CD4-positive, alpha-beta T cell treated with Interleukin-12 subunit alpha and Interleukin-12 subunit beta, for 1 hour (primary cell): ENCODE measurements around the gene HERC4.
"Not testable (repeated sequence)": the region's sequence is repeated elsewhere in the genome, so short reads cannot be mapped to it uniquely, and the experiment has no call there.

Experiments used
- DNase-seq: peaks from one replicate; pipeline ENCODE4 v3.0.0-alpha.2; 2020

Gene HERC4

DNA sequence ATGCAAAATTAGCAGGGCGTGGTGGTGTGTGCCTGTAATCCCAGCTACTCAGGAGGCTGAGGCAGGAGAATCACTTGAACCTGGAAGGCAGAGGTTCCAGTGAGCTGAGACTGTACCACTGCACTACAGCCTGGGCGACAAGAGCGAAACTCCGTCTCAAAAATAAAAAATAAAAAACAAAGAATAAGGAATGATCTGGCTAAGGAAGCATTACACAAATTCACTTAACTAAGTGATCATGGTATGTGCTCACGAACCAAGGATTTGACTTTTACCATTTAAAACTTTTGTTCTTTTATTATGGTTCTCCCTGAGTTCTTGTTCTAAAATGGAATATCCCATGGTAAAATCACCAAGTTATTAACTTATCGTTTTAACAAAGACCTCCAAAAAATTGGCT lies 119.5 kb downstream of the HERC4 start:
- no peak for DNase-seq

DNA sequence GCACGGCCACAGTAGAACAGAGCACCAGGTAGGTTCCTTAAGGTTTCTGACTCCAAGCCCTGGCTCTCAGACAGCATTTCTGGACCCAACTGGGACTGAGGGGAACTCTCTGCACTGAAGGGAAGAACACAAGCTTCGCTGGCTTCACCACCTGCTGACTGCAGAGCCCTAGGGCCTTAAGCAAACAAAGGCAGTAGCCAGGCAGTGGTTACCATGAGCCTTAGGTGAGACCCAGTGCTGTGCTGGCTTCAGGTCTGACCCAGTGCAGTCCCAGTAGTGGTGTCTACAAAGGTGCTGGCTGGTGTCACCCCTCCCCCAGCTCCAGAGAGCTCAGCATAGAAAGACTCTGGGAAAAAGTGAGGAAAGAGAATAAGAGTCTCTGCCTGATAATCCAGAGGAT lies 131.2 kb downstream of the HERC4 start:
- no peak for DNase-seq

DNA sequence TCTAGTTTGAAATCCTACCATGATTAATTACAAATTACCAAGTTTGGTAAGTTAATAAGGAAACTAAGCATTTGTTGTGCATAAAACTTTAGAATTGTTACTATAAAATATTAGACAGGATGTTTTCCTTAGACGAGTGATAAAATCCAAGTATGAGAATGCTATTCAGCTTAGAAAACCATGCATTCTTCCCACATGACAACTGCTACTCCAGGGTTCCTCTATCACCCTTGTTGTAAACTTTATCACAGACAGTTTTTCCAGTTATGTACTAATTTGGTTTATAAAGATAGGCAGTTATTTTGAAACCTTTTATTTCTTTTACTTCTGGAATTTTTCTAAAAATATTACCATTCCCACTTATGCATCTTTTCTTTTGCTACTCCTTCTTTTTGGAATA lies 138.7 kb downstream of the HERC4 start:
- DNase-seq: no peak

DNA sequence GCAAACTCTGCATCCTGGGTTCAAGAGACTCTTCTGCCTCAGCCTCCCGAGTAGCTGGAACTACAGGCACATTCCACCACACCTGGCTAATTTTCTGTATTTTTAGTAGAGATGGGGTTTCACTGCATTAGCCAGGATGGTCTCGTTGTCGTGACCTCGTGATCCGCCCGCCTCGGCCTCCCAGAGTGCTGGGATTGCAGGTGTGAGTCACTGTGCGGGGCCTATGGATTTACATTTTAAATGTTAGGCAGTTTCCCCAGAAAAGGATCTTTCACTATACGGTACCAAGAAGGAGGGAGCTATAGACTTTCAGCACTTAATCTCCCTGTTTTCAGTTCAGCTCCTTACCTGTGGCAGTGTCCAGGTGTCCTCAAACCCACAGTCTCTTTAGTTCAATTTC lies 139.9 kb downstream of the HERC4 start:
- no peak for DNase-seq

DNA sequence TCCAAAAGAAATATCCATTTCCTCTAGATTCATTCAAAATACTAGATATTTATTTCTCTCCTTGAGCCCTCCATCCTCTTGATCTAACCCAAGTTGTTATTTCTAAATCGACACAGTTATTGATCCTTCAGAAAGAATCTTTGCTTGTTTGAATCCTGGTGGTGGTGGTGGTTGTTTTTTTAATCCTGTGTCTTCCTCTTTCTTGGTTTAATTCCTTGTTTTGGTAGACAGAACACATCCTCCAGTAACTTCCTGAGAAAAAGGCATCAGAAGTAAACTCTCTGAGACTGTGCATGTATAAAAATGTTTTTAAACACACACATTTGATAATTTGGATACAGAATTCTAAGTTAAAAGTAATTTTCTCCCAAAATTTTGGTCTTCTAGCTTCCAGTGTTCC lies 140.7 kb downstream of the HERC4 start:
- no peak for DNase-seq

DNA sequence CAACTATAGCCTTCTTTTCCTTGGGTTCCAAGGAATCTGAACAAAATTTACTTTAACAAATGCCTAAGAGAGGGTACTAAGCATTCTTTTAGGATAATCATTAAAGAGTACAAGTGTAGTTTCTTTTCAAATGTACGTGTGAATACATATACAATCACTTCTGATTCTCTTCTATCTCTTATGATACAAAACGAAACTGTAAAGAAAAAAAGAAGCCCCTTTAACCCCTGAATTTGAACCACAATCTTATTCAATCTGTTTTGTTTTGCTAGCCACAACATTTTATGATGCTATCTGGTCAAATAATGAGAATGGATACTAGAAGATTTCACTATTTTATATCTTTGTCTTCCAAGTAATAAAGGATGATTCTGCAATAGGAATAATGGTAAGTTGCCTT lies 141.9 kb downstream of the HERC4 start:
- no peak for DNase-seq

DNA sequence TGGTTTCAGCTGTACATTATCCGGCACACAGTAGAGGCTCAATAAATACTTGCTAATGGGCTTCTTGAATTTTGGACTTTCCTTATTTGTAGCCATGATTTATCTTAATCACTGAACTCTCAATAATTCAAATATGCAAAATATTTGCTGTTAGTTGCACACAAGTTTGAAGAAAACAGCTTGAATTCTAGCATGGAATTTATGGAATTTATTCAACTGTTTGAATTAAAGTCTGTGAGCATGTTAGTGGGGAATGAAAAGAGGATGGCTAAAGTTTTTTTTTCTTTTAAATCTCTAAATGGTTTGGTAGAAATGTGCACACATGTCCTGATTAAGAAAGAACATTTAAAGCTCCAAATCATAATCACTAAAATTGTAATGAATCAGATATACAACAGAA lies 148.1 kb downstream of the HERC4 start:
- DNase-seq: no peak

DNA sequence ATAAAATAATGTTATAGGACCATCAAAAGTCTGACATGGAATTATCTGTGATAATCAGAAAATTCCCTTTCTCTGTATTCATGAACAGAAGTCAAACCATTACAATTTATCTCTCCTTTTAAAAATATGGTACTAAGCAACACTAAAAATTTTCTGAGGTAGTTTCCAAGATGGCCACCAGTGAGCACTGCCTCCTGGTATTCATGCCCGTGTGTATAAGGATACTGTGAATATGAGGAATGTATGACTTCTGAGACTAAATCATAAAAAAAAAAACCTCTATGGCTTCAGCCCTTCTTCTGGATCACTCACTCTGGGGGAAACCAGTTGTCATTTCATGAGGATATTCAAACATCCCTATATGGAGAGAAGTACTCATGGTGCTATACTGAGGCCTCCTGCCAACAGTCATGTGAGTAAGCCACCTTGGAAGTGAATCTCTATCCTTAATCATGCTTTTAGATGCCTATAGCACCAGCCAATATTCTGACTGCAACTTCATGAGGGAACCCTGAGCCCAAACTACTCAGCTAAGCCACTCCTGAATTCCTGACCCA lies 149.6 kb downstream of the HERC4 start:
- DNase-seq: no peak

DNA sequence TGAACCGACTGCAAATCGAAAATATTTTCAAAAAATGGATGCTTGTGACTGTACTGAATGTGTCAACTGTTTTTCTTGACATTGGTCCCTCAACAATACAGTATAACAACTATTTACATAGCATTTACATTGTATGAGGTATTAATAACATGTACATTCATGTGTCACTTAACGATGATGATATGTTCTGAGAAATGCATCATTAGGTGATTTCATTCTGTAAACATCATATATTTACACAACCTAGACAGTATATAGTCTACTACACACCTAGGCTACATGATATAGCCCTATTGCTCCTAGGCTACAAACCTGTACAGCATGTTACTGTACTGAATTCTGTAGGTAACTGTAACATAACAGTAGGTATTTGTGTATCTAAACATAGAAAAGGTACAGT lies 150.9 kb downstream of the HERC4 start:
- no peak for DNase-seq

DNA sequence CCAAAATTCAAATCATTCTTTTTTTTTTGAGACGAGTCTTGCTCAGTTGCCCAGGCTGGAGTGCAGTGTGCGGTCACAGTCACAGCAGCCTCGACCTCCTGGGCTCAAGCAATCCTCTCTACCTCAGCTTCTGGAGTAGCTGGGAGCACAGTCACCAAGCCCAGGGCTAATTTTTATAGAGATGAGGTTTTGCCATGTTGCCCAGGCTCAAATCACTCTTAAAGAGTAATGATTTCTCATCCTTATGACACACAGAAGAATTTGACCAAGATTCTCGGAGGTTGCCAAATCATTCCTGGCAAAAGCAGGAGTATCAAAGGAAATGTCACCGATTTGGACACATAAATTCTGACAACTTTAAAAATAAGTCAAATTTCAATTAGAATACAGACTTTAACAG lies 151.5 kb downstream of the HERC4 start:
- no peak for DNase-seq

DNA sequence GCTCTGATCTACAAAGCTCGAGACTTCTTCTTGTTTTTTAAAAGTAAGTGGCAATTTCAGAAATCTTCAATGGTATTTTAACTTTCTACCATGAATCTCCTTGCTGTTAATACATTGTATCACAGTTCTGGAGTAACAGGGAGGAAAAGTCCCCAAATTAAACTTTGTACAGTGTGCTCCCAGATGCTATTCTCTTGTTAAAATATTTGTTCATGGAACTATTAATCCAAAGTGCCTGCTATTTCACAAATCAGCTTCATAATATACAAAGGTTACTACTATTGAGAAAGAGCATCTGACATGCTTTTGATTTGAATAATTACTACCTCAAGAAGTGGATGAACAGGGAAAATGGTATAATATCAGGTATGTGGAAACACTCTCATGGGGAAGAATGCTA lies 154.0 kb downstream of the HERC4 start:
- no peak for DNase-seq

DNA sequence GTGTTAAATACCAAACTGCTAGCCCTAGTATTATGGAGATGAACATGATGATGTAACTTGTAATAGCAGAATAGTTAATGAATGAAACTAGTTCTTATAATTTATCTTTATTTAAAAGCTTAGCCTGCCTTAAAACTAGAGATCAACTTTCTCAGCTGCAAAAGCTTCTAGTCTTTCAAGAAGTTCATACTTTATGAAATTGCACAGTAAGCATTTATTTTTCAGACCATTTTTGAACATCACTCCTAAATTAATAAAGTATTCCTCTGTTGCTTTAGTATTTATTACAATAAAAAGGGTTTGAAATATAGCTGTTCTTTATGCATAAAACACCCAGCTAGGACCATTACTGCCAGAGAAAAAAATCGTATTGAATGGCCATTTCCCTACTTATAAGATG lies 157.4 kb downstream of the HERC4 start:
- no peak for DNase-seq

DNA sequence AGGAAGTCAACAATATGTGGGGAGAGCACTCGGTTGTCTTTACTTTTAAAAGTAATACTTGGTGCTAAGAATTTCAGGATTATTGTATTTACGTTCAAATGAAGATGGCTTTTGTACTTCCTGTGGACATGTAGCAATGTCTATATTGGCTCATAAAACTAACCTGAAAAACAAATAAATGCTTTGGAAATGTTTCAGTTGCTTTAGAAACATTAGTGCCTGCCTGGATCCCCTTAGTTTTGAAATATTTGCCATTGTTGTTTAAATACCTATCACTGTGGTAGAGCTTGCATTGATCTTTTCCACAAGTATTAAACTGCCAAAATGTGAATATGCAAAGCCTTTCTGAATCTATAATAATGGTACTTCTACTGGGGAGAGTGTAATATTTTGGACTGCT lies 157.9 kb downstream of the HERC4 start:
- DNase-seq: no peak

DNA sequence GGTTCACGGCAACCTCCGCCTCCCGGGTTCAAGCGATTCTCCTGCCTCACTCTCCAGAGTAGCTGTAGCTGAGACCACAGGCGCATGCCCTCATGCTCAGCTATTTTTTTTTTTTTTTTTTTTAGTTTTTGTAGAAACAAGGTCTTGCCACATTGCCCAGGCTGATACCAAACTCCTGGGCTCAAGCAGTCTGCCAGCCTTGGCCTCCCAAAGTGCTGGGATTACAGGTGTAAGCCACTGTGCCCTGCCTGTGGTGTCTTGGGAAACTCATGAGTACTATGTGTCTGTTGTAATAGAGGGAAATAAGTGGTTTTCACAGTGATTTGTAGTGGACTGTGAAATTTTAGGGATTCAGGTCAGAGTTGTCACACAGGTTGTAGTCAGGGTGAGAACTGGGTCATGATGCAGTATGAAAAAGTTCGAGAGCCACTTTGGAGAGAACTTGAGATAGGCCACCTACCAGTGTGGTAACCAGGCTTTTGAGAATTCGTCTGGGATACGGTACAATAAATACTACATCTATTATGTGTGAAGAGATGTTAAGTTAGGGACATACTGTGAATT lies 160.2 kb downstream of the HERC4 start:
- no peak for DNase-seq

DNA sequence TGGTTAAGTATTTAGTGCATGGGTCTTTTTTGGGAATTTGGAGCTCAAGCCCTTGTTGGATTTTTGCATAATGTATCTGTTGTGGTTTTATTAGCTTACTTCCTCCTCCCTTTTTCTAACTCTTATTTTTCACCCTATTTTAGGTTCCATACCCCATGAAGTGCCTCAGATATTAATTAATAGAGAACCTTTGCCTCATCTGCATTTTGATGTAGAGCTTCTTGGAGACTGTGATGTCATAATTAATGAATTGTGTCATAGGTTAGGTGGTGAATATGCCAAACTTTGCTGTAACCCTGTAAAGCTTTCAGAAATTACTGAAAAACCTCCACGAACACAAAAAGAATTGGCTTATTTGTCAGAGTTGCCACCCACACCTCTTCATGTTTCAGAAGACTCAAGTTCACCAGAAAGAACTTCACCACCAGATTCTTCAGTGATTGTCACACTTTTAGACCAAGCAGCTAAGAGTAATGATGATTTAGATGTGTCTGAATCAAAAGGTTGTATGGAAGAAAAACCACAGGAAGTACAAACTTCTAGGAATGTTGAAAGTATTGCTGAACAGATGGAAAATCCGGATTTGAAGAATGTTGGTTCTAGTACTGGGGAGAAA lies 162.6 kb downstream of the HERC4 start:
- no peak for DNase-seq

DNA sequence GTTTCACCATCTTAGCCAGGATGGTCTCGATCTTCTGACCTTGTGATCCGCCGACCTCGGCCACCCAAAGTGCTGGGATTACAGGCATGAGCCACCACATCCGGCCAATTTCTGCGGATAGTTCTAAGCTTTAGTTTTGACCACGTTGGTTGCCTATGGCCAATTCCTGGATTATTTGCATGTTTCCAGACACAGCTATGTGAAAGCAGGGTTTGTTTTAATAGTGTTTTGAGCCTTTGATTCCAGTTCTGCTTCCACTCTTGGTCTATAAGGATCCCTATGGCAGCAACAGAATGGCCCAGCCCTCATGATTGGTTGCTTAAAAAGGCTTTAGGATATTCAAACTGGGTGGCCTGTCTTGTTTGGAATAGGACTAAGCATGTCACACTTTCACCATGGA lies 171.5 kb downstream of the HERC4 start:
- no peak for DNase-seq

DNA sequence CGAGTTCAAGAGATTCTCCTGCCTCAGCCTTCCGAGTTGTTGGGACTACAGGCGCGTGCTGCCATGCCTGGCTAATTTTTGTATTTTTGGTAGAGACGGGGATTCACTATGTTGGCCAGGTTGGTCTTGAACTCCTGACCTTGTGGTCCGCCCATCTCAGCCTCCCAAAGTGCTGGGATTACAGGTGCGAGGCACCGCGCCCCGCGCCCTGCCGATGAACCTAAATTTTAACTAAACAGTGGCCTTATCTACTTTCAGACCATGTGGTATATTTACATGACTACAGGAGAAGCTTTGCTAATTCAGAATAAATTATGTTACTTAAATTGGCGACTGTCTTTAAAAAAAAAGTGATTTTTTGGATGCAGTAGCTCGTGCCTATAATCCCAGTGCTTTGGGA lies 181.4 kb downstream of the HERC4 start:
- DNase-seq: no peak

DNA sequence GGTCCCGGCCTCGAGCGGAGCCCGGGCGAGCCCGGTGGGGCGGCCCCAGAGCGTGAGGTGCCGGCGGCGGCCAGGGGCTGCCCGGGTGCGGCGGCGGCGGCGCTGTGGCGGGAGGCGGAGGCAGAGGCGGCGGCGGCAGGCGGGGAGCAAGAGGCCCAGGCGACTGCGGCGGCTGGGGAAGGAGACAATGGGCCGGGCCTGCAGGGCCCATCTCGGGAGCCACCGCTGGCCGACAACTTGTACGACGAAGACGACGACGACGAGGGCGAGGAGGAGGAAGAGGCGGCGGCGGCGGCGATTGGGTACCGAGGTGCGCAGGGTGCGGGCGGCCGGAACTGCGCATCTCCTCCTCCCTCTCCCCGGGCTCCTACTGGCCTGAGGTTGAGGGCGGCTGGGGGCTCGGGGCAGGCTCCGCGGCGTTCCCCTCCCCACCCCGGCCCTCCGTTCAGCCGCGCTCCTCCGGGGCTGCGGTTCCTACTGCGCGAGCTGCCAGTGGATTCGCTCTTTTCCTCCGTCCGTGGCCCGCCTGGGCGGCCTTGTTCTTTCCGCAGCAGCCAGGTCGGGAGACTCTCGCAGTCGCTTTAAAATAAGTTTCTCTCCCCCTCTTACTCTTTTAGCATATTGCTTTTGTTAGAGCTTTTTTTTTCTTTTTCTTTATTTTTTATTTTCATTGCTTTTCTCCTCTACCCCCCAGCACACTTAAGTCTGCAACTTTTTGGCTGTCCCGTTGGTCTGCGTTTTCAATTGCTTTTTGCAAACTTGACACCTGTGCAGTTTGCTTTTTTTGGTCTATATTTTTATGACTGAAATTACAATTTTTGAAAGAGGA lies 190.0 kb downstream of the HERC4 start:
- peak; percentile 82 for DNase-seq

DNA sequence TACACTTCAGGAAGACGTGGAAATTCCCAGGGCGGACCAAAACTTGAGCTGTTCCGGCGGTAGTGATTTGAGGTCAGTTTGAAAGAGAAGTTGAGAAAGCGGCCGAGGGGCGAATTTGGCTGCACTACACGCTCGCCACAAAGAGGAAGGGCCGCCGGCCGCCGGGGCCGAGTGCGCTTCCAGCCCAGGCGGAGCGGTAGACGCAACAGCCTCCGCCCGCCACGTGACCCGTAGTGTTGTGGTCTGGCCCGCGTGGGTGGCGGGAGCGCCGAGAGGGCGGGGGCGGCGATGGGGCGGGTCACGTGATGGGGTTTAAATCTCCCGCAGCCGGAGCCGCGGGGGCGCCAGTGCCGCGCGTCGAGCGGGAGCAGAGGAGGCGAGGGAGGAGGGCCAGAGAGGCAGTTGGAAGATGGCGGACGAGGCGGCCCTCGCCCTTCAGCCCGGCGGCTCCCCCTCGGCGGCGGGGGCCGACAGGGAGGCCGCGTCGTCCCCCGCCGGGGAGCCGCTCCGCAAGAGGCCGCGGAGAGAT lies 190.7 kb downstream of the HERC4 start, which contains the start of gene SIRT1:
Gene SIRT1, plus strand, starts transcription at position 344 of the 529 bp plus-strand sequence. Its CDS starts 66 bp downstream, at position 410.
- DNase-seq: peak; percentile 95

DNA sequence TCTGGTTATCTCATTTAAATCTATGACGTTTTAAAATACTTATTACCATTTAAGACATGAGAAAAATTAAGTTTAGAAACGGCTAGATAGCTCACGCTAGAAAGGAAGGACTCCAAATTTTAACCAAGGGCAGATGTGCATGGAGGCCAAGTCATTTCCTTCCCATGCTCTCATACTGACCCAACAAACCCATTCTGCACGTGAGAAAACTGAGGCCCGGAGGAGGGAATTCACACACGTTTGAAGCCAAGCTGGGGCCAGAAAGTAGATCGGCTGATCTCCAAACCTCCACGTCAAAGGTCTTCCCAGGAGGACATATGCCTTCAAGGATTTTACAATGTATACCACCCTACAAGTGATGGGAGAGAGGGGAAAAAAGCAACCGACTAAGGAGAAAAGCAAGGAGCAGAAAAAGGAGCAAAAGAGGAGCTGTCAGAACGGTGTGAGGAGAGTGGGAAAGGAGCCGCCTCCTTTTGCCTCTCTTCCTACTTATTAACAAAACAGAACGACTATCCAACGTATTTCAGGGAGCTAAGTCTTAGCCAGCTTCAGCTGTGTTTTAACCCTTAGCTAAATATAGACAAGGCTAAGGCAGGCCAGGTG lies 191.3 kb downstream of the HERC4 start:
- DNase-seq: peak; percentile 5

DNA sequence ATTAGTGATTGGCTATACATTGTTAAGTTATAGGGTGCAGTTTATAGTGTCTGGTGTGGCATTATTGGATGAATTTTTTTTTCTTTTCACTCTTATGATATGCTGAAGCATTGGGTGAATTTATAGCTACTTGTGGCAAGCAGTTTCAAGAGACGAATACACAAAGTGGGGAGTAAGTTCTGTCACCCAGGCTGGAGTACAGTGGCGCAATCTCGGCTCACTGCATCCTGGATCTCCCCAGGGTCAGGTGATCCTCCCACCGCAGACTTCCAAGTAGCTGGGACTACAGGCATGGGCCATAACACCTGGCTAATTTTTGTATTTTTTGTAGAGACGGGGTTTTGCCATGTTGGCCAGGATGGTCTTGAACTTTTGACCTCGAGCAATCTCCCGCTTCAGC lies 196.9 kb downstream of the HERC4 start:
- DNase-seq: no peak

DNA sequence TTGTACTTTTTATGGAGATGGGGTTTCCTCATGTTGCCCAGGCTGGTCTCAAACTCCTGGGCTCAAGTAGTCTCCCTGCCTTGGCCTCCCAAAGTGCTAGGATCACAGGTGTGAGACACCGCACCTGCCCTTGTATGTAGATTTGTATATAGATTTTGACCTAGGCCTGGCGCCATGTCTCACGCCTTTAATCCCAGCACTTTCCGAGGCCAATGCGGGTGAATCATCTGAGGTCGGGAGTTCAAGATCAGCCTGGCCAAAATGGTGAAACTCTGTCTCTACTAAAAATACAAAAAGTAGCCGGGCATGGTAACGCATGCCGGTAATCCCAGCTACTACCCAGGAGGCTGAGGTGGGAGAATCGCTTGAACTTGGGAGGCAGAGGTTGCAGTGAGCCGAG lies 197.7 kb downstream of the HERC4 start:
- not testable (repeated sequence) for DNase-seq
